Subcutaneous abdominal adipose tissue (tissue), 5 donors: Measurements from ENCODE around the gene TAOK1.

Source experiments
- H3K27ac ChIP-seq: one replicate; pipeline ENCODE4 v1.7.0; 2013; ENCODE audit warnings: low read depth, mild to moderate bottlenecking, inconsistent platforms, low read length, moderate library complexity
- H3K27me3 ChIP-seq, 5 donors: one replicate each; pipeline ENCODE4 v1.7.0; 2013; ENCODE audit warnings: low read length in 5 of 5, inconsistent platforms in 1 of 5; ENCODE audit not compliant: control insufficient read depth in 5 of 5, insufficient read depth in 4 of 5
- H3K36me3 ChIP-seq, 5 donors: one replicate each; pipeline ENCODE4 v1.7.0; 2013; ENCODE audit warnings: low read length in 5 of 5; ENCODE audit not compliant: control insufficient read depth in 5 of 5, insufficient read depth in 5 of 5
- H3K4me1 ChIP-seq, 5 donors: one replicate each; pipeline ENCODE4 v1.7.0; 2013; ENCODE audit warnings: low read length in 5 of 5, mild to moderate bottlenecking in 3 of 5, moderate library complexity in 1 of 5; ENCODE audit not compliant: control insufficient read depth in 5 of 5, insufficient read depth in 5 of 5
- H3K4me3 ChIP-seq, 5 donors: one replicate each; pipeline ENCODE4 v1.7.0; 2013; ENCODE audit warnings: low read length in 5 of 5, low read depth in 1 of 5
- H3K9ac ChIP-seq, 5 donors: one replicate each; pipeline ENCODE4 v1.7.0; 2013; ENCODE audit warnings: low read length in 5 of 5, mild to moderate bottlenecking in 4 of 5, moderate library complexity in 3 of 5
- H3K9me3 ChIP-seq, 5 donors: one replicate each; pipeline ENCODE4 v1.7.0; 2013; ENCODE audit warnings: low read length in 5 of 5; ENCODE audit not compliant: control insufficient read depth in 5 of 5
- donor health status: healthy.
- donor health status: healthy.
- donor health status: healthy.
- donor health status: healthy.
- donor health status: healthy.

TAOK1 gene

DNA sequence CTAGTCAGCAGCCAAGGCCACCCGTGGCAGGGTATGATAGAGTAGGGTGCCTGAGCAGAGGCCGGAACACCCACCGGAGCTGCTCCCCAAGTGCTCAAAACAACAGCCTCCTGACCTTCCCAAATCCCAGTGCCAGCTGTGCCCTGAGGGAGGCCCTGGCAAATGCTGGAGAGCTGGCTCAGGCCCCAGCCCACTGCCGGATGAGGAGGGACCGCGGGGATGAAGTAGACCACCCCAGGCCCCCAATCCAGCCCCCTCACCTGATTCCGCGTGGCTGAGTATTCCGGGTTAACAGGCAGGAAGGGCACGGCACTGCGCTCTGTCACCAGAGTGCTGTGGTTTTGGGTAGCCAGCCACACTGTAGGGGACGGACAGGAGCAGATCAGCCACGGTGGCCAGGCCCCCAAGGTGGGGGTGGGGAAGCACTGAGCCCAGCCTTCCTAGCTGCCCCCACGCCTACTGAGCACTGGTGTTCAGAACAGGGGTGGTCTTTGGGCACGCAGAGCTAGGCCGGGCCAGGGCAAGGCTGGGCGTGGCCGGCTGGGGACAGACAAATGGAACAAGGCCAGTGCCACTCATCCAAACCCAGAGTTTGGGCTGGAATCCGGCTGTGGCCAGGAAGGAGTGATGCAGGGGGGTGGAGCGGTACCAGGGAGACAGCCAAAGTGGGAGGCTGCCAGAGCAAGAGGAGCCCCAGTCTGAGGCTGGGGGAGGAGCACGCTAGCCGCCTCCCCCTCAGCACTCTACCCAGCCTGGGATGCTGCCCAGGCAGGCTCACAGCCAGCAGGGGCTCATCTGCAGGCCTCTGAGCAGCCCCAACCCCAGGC, 187.4 kb downstream of the TAOK1 start:
- Histone ChIP-seq H3K4me3 (no peak overlapping the region), H3K4me1 (peaks cover 0 to 26% (median 19%) of the 10 kb centered on the region in 5 donors), H3K9me3 (no peaks in the 10 kb centered on the region), H3K9ac (peak overlapping the region in 1 of 5 donors; percentile 5), H3K36me3 (peaks cover 0 to 88% (median 85%) of the 10 kb centered on the region in 5 donors), H3K27ac (no peak overlapping the region), H3K27me3 (no peaks in the 10 kb centered on the region)

DNA sequence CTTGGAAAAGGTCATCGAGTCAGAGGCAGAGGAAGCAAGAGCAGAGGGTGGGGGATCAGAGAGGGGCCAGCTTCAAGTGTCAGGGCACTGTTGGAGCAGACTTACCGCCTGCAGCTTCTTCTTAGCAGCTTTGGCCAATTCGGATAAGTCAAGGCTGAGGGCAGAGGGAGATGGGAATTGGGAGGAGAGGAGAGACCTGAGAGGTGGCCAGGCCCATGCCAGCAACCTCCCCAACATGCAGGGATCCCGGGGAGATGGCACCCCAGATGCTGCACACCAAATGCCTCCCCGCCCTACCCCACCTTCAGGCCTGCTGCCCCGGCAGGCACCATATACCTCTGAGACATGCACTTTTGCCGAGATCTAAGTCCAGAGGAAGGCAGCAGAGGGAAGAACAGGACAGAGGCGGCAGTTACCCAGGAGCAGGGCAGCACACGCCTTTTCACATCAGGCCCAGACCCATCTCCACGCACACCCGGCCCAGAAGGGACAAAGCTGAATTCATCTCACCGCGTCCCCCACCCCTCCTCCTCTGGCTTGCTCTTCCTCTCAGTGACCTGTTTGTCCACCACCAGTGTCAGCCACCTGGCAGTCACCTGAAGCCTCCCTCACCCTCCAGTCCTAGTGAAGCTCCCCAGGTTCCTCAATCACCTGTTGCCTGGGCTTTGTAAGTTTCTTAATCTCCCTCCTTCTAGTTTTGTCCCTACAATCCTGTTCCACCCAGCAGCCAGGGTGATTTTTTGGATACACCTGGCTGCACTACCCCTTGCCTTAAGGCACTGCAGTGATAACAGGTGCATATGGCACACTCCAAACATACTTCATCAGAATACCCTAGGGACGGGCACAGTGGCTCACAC, 188.7 kb downstream of the TAOK1 start:
- no peaks in the 10 kb centered on the region for H3K27me3 ChIP-seq
- no peak overlapping the region for H3K27ac ChIP-seq
- H3K9ac ChIP-seq: no peak overlapping the region
- H3K4me1 ChIP-seq: peaks cover 2 to 26% (median 21%) of the 10 kb centered on the region in 5 donors
- peaks cover 0 to 91% (median 83%) of the 10 kb centered on the region in 5 donors for H3K36me3 ChIP-seq
- H3K4me3 ChIP-seq: no peak overlapping the region
- no peaks in the 10 kb centered on the region for H3K9me3 ChIP-seq

DNA sequence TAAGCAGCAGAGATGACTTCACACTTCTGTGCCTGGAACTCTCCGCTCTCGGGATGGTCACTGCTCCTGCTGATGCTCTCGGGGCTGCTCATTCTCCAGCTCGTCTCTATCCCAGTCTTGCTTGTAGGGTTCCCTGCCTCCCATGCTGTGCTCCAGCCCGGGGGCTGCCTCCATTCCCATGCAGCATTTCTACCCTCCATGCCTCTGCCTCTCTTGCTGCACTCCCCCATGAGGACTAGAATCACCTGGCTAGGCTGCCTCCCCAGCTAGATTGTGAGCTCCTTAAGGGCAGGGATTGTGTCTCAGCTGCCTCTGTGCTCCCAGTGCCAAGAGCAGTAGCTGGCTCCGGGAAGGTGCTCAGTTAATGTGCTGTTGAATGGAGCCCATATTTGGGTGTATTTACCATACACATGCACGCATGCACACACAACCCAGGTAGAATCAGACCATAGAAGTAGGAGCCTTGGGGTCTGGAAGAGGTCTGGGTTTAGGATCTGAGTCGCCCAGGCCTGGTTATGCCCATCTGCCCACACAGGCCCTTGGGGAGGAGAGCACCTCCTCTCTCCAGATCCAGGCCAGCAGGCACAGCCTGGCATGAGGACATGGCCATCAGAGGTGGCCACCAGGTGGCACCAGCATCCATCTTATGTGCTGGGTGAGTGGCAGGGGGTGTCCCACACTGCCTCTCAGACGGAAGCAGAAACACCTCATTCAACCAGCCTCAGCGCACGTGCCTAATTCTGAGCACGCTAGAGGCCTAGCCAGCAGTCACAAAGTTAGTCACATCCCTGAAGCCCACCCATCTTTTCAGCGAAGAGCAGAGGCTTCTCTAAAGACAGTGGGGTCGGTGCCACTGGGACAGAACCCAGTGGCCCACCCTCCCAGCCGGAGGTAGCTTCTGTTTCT, 190.0 kb downstream of the TAOK1 start:
- peaks cover 3 to 38% (median 33%) of the 10 kb centered on the region in 5 donors for H3K4me1 ChIP-seq
- no peaks in the 10 kb centered on the region for H3K9me3 ChIP-seq
- no peak overlapping the region for H3K4me3 ChIP-seq
- H3K27me3 ChIP-seq: no peaks in the 10 kb centered on the region
- peaks cover 0 to 79% (median 71%) of the 10 kb centered on the region in 5 donors for H3K36me3 ChIP-seq
- H3K9ac ChIP-seq: no peak overlapping the region
- no peak overlapping the region for H3K27ac ChIP-seq

DNA sequence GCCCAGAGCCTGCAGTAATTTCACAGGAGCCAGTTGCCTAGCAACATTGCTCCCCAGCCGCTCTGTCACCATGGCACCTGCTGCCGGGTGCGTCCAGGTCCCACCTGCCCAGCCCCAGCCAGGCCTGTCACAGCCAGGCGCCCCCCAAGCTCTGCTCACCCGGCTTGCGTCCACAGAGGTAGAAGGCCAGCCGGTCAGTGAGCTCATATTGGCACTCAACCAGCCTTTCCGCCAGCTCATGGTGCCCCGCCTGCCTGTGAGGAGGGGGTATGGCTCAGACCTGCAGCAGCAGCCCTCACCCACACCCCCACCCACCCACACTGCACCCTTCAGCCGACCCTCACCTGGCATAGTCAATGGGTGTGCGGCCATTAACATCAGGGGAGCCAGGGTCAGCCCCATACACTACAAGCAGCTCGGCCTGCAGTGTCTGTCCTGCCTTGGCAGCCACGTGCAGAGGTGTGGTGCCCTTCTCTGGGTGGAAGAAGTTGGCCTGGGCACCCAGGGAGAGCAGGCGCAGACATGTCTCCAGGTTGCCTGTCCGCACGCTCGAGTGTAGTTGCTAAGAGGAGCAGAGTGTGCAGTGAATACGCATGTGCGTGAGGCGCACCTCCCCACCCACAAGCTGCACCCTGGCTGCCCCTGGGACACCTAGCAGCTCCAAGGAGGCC, 191.6 kb downstream of the TAOK1 start:
- peaks cover 0 to 63% (median 55%) of the 10 kb centered on the region in 5 donors for H3K36me3 ChIP-seq
- no peak overlapping the region for H3K27ac ChIP-seq
- H3K4me3 ChIP-seq: no peak overlapping the region
- H3K9ac ChIP-seq: no peak overlapping the region
- no peaks in the 10 kb centered on the region for H3K27me3 ChIP-seq
- H3K9me3 ChIP-seq: no peaks in the 10 kb centered on the region
- H3K4me1 ChIP-seq: peaks cover 4 to 53% (median 46%) of the 10 kb centered on the region in 5 donors

DNA sequence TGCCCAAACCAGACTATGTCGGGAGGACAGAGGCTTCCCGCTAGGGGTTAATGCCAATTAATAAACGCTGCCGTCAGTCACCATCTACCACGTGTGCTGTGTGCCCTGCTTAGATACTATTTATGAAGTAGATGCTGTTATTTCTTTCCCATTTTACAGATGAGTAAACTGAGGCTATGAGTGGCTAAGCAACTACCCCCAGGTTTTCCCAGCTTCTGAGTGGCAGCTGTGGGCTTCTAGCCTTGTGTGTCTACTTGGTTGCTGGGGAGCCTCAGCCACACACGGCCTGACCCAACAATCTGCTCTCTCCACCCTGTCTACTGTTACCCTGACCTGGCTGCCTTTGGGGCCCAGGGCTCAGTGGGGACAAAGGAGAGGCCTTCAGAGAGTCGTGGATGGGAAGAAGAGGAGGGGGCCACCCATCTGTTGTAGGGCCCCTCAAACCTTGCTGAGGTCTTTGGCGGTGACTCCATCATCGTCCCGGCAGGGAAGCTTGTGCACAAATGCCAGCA, 192.1 kb downstream of the TAOK1 start:
- H3K27ac ChIP-seq: no peak overlapping the region

DNA sequence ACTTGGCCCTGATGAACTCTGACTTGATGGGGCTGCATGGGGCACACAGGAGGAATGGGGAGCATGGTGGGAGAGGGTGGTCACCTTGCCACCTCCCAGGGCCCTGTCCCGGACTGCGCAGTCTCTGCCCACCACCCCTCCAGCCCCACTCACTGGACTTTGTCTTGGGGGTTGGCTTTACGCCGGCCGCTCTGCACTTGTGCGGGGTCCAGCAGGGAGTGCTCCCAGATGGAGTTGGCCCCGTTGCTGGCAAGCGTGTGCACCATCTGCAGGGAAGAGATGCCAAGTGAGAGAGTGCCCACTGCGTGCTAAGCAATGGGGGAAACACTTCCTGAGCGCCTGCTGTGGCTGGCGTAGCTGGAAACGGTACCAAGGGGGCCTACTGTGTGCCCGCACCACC, 192.6 kb downstream of the TAOK1 start:
- peaks cover 0 to 52% (median 44%) of the 10 kb centered on the region in 5 donors for H3K36me3 ChIP-seq
- no peak overlapping the region for H3K9ac ChIP-seq
- no peak overlapping the region for H3K27ac ChIP-seq
- no peaks in the 10 kb centered on the region for H3K9me3 ChIP-seq
- H3K4me1 ChIP-seq: peaks cover 4 to 58% (median 47%) of the 10 kb centered on the region in 5 donors
- no peak overlapping the region for H3K4me3 ChIP-seq
- H3K27me3 ChIP-seq: no peaks in the 10 kb centered on the region

More for the DNA sequence above, 192.1 kb downstream of the TAOK1 start:
- H3K4me1 ChIP-seq: peaks cover 4 to 56% (median 47%) of the 10 kb centered on the region in 5 donors
- H3K9me3 ChIP-seq: no peaks in the 10 kb centered on the region
- H3K4me3 ChIP-seq: no peak overlapping the region
- H3K9ac ChIP-seq: no peak overlapping the region
- no peaks in the 10 kb centered on the region for H3K27me3 ChIP-seq
- H3K36me3 ChIP-seq: peaks cover 0 to 57% (median 49%) of the 10 kb centered on the region in 5 donors

DNA sequence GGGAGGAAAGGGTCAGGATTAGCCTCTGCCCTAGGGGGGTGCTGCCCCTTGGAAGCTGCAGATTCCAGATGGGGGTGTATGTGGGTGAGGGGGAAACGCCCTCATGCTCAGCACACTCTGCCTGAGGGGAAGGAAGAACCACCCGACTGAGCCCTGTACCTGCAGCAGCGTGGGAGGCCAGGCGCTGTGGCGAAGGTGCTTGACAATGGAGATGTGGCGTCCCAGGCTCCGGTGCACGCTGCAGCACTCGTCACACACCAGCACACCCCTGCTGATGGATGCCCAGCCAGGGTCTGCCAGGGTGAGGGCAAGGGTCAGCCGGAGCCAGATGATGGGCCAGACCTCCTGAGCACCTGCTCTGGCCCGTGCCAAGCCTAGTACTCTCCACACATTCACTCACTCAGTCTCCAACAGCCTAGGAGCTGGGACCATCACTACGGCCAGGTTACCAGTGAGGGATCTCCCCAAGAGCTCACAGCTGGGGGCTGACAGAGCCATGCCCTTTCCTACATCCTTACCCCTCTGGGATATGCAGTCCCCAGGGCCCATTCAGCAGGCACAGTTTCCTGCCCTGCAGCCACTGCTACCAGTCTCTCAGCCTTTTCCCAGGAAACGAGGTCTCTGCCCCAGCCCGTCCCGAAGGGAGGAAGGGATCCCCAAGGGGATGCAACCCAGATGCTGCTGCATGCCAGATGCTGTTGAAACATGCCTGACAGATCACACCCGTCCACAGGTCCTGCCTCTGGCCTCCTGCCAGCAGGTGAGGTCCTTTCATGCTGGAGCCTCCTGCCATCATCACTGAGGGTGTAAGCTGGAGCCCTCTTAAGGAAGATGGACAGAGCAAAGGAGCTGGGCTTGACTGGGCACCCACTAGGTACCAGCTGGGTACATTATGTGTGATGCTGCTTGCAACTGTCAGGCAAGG, 193.4 kb downstream of the TAOK1 start:
- H3K27me3 ChIP-seq: no peaks in the 10 kb centered on the region
- peak overlapping the region; percentile 82 for H3K27ac ChIP-seq
- H3K4me1 ChIP-seq: peaks cover 4 to 63% (median 52%) of the 10 kb centered on the region in 5 donors
- peak overlapping the region in 2 of 5 donors; percentile 27 to 79 for H3K9ac ChIP-seq
- H3K36me3 ChIP-seq: peaks cover 0 to 44% (median 36%) of the 10 kb centered on the region in 5 donors
- no peaks in the 10 kb centered on the region for H3K9me3 ChIP-seq
- peak overlapping the region in 4 of 5 donors; percentile 4 to 24 (median 14) for H3K4me3 ChIP-seq

DNA sequence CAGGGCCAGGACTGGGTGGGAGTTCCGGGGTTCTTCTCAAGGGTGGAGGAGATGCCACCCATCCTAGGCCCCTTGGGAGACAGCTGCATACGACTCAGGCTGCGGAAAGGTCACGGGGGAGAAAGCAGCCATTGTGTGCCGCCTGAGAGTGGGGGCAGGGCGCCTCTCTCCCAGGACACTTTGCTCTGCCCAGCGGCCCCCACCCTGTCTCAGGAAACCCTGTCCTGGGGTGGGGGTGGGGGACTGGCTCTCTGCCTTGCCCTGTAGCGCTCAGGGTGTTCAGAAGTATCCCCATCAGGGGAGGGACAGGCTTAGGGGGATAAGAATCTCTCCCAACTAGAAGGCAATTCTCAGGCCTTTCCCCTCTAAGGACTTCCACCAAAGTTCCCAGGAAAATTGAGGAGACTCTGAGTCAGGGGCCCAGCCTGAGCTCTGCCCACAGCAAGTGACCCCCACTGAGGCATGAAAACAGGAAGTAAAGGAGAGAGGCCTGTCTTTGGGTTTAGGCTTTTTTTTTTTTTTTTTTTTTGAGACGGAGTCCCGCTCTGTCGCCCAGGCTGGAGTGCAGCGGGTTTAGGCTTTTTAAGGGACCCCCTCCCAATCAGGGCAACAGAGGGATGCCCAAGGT, 194.4 kb downstream of the TAOK1 start:
- Histone ChIP-seq H3K4me3 (peak overlapping the region in 3 of 5 donors; percentile 62 to 89 (median 79)), H3K27ac (peak overlapping the region; percentile 82), H3K4me1 (peaks cover 4 to 66% (median 55%) of the 10 kb centered on the region in 5 donors), H3K36me3 (peaks cover 0 to 34% (median 30%) of the 10 kb centered on the region in 5 donors), H3K27me3 (no peaks in the 10 kb centered on the region), H3K9me3 (no peaks in the 10 kb centered on the region), H3K9ac (peak overlapping the region in 2 of 5 donors; percentile 43 to 79)
